ENCODE results near the gene LCE1E. TPM values are rescaled to one million over a fixed set of nuclear protein-coding genes. Genes with fewer than 3 reads are reported as not detected.

Gene LCE1E
- total RNA-seq, 2 donors from 2014 or later: not detected

- H3K4me1 ChIP-seq (ENCODE audit: control insufficient read depth in 1 of 2, low read depth in 2 of 2): no peaks in the 10 kb centered on the region
- no peaks in the 10 kb centered on the region for H3K27me3 ChIP-seq (replicated peaks; ENCODE audit: insufficient read depth)
- DNase-seq (ENCODE audit: low spot score): no peak
- no peaks in the 10 kb centered on the region for H3K36me3 ChIP-seq
- H3K4me3 ChIP-seq: no peak overlapping the region
- H3K27ac ChIP-seq: no peak overlapping the region
- ATAC-seq (ENCODE audit: insufficient number of reproducible peaks, low FRiP score, low read depth): no peak
- TF ChIP-seq CTCF (IDR thresholded peaks at IDR 0.05): no peak
- no peaks in the 10 kb centered on the region for H3K9me3 ChIP-seq
Observed at GRCh38 chr1:152777510-152778137, 8.4 kb upstream of the LCE1E start.

- TF ChIP-seq CTCF (IDR thresholded peaks at IDR 0.05): no peak
- Histone ChIP-seq H3K27ac (no peak overlapping the region), H3K4me3 (no peak overlapping the region), H3K27me3 (replicated peaks; ENCODE audit: insufficient read depth) (no peaks in the 10 kb centered on the region), H3K9me3 (no peaks in the 10 kb centered on the region), H3K4me1 (ENCODE audit: control insufficient read depth in 1 of 2, low read depth in 2 of 2) (no peaks in the 10 kb centered on the region), H3K36me3 (no peaks in the 10 kb centered on the region)
- ATAC-seq (ENCODE audit: insufficient number of reproducible peaks, low FRiP score, low read depth): no peak
- DNase-seq (ENCODE audit: low spot score): no peak
Observed at GRCh38 chr1:152783095-152783494, 3.0 kb upstream of the LCE1E start.

- DNase-seq (ENCODE audit: low spot score) (no peak), ATAC-seq (ENCODE audit: insufficient number of reproducible peaks, low FRiP score, low read depth) (no peak)
- Histone ChIP-seq H3K27me3 (replicated peaks; ENCODE audit: insufficient read depth) (no peaks in the 10 kb centered on the region), H3K36me3 (no peaks in the 10 kb centered on the region), H3K4me1 (ENCODE audit: control insufficient read depth in 1 of 2, low read depth in 2 of 2) (no peaks in the 10 kb centered on the region), H3K4me3 (no peak overlapping the region), H3K27ac (no peak overlapping the region), H3K9me3 (no peaks in the 10 kb centered on the region)
- TF ChIP-seq CTCF (IDR thresholded peaks at IDR 0.05): no peak
Observed at GRCh38 chr1:152795686-152796085, 9.6 kb downstream of the LCE1E start.

GRCh38 chr1:152796421-152796820 lies 10.4 kb downstream of the LCE1E start, which contains the start of gene LCE1D:
Gene LCE1D (plus strand): TSS chr1:152796721. CDS start chr1:152797795, 1,074 bp downstream.
- no peak for ATAC-seq (ENCODE audit: insufficient number of reproducible peaks, low FRiP score, low read depth)
- no peaks in the 10 kb centered on the region for H3K9me3 ChIP-seq
- no peaks in the 10 kb centered on the region for H3K4me1 ChIP-seq (ENCODE audit: control insufficient read depth in 1 of 2, low read depth in 2 of 2)
- H3K4me3 ChIP-seq: no peak within 1 kb of the TSS
- no peak for TF ChIP-seq CTCF (IDR thresholded peaks at IDR 0.05)
- no peaks in the 10 kb centered on the region for H3K36me3 ChIP-seq
- H3K27me3 ChIP-seq (replicated peaks; ENCODE audit: insufficient read depth): no peaks in the 10 kb centered on the region
- H3K27ac ChIP-seq: no peak within 1 kb of the TSS
- no peak for DNase-seq (ENCODE audit: low spot score)

- H3K9me3 ChIP-seq: no peaks in the 10 kb centered on the region
- ATAC-seq (ENCODE audit: insufficient number of reproducible peaks, low FRiP score, low read depth): no peak
- no peaks in the 10 kb centered on the region for H3K36me3 ChIP-seq
- no peaks in the 10 kb centered on the region for H3K4me1 ChIP-seq (ENCODE audit: control insufficient read depth in 1 of 2, low read depth in 2 of 2)
- no peak overlapping the region for H3K4me3 ChIP-seq
- no peak for TF ChIP-seq CTCF (IDR thresholded peaks at IDR 0.05)
- DNase-seq (ENCODE audit: low spot score): no peak
- H3K27me3 ChIP-seq (replicated peaks; ENCODE audit: insufficient read depth): no peaks in the 10 kb centered on the region
- no peak overlapping the region for H3K27ac ChIP-seq
Observed at GRCh38 chr1:152801333-152801732, 15.3 kb downstream of the LCE1E start.
